ENCODE data around the gene BSCL2.

DNA sequence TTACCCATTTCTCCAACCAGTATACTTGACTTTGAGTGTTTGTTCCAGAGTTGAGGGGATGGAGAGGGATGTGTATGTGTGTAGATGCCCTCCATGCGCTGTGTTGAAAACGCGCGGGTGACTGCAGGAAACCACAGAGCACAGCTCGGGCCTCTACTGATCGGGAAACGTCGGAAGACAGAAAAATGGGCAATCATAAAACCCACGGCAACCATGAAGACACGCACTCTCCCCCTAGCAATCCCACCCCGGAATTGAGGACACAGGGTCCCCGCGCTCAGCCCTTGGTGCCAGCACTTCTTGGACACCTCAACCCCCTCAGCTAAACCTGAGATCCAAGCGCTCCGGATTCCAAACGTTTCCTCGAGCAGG, 36.0 kb downstream of the BSCL2 start:
- TF ChIP-seq, protein P1, sequence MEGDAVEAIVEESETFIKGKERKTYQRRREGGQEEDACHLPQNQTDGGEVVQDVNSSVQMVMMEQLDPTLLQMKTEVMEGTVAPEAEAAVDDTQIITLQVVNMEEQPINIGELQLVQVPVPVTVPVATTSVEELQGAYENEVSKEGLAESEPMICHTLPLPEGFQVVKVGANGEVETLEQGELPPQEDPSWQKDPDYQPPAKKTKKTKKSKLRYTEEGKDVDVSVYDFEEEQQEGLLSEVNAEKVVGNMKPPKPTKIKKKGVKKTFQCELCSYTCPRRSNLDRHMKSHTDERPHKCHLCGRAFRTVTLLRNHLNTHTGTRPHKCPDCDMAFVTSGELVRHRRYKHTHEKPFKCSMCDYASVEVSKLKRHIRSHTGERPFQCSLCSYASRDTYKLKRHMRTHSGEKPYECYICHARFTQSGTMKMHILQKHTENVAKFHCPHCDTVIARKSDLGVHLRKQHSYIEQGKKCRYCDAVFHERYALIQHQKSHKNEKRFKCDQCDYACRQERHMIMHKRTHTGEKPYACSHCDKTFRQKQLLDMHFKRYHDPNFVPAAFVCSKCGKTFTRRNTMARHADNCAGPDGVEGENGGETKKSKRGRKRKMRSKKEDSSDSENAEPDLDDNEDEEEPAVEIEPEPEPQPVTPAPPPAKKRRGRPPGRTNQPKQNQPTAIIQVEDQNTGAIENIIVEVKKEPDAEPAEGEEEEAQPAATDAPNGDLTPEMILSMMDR (IDR thresholded peaks at IDR 0.05), result no peak
- TF ChIP-seq POLR2A (IDR thresholded peaks at IDR 0.05) (no peak), EP300 (IDR thresholded peaks at IDR 0.05; ENCODE audit: low read depth) (no peak)

All from transverse colon (tissue), 3 donors.